GM12878 (cell line): Measurements from ENCODE around the gene CAMK2B. TPM values are rescaled to one million over a fixed set of nuclear protein-coding genes. Genes with fewer than 3 reads are reported as not detected.

Experiments
- ATAC-seq: fragments of 200-7000 bp; cut with Tn5 transposase; 3 replicates; pipeline ENCODE4 v1.9.1; 2020; ENCODE audit warnings: mild to moderate bottlenecking, moderate library complexity
- BruUV-seq: library from RNA; stranded (reverse); fragments of 400-500 nt; replicated peaks from 2 replicates; lab custom pipeline; 2021; lab: Mats Ljungman, UMichigan
- CTCF ChIA-PET: fragments of 300-600 bp; sonication (Branson Sonifier 250); formaldehyde crosslinking; extraction: SDS; loops from one replicate; lab custom pipeline; 2021; ENCODE audit warnings: inconsistent platforms; lab: Yijun Ruan, JAX
- POLR2A ChIA-PET: fragments of 350-600 bp; formaldehyde crosslinking; extraction: SDS; loops from one replicate; lab custom pipeline; 2021; ENCODE audit warnings: inconsistent platforms; lab: Charles Lee
- RAD21 ChIA-PET: fragments of 300-600 bp; sonication (Branson Sonifier 250); formaldehyde crosslinking; loops from one replicate; lab custom pipeline; 2023; ENCODE audit warnings: antibody characterized with exemption; ENCODE audit not compliant: unreplicated experiment; lab: Charles Lee
- SMC1A ChIA-PET: fragments of 300-600 bp; sonication (Branson Sonifier 250); formaldehyde crosslinking; loops from one replicate; lab custom pipeline; 2023; ENCODE audit not compliant: unreplicated experiment, uncharacterized antibody; lab: Charles Lee
- DNase-seq: peaks from one replicate; pipeline ENCODE4 v3.0.0-alpha.2; 2011; ENCODE audit warnings: low read depth, low spot score
- FAIRE-seq: peaks from 3 replicates; lab custom pipeline; 2011; peaks lifted over from hg19 to GRCh38; lab: Jason Lieb, UNC
- H2AFZ ChIP-seq: 2 replicates; pipeline ENCODE4 v1.6.0; 2011; ENCODE audit warnings: low read depth, low read length, control low read depth; ENCODE audit not compliant: control insufficient read depth
- H3K27ac ChIP-seq: 2 replicates; pipeline ENCODE4 v1.5.1; 2011; ENCODE audit warnings: control low read depth; ENCODE audit not compliant: control insufficient read depth, insufficient read depth
- H3K27me3 ChIP-seq, 2 experiments: replicated peaks in 1 of 2; 2 replicates each; pipeline versions ENCODE4 v1.6.0 to v1.6.1; 2011; ENCODE audit warnings: low read length in 1 of 2; ENCODE audit not compliant: control insufficient read depth in 2 of 2, insufficient read depth in 2 of 2
- H3K36me3 ChIP-seq, 2 experiments: 2 replicates each; pipeline ENCODE4 v1.5.1; 2011; ENCODE audit warnings: low read length in 1 of 2; ENCODE audit not compliant: control insufficient read depth in 2 of 2, insufficient read depth in 2 of 2
- H3K4me1 ChIP-seq: 2 replicates; pipeline ENCODE4 v1.6.1; 2011; ENCODE audit warnings: mild to moderate bottlenecking, low read length, moderate library complexity, mixed read lengths; ENCODE audit not compliant: control insufficient read depth, insufficient read depth
- H3K4me2 ChIP-seq: 2 replicates; pipeline ENCODE4 v1.6.0; 2011; ENCODE audit warnings: control low read depth; ENCODE audit not compliant: control insufficient read depth, insufficient read depth
- H3K4me3 ChIP-seq: fragments of 200-600 bp; sonication (generic); 2 replicates; pipeline ENCODE4 v1.5.1; 2016
- H3K79me2 ChIP-seq: 2 replicates; pipeline ENCODE4 v1.6.0; 2011; ENCODE audit warnings: low read length; ENCODE audit not compliant: control insufficient read depth, insufficient read depth
- H3K9ac ChIP-seq: 2 replicates; pipeline ENCODE4 v1.8.0; 2011; ENCODE audit warnings: low read length, control low read depth, mixed read lengths; ENCODE audit not compliant: control insufficient read depth, insufficient read depth
- H3K9me3 ChIP-seq: replicated peaks from 3 replicates; pipeline ENCODE4 v1.5.1; 2011; ENCODE audit warnings: mild to moderate bottlenecking, low read length; ENCODE audit not compliant: control insufficient read depth, insufficient read depth
- H4K20me1 ChIP-seq: 2 replicates; pipeline ENCODE4 v1.6.0; 2011; ENCODE audit not compliant: control insufficient read depth, insufficient read depth
- BRCA1 ChIP-seq: IDR thresholded peaks from 2 replicates; pipeline ENCODE4 v1.6.1; 2011; ENCODE audit warnings: low read depth, low read length, improper control_type of control experiment
- HDAC6 ChIP-seq: fragments of 200-600 bp; sonication (generic); IDR thresholded peaks from one replicate; pipeline ENCODE4 v1.8.0; 2017; ENCODE audit warnings: antibody characterized with exemption; ENCODE audit not compliant: unreplicated experiment
- NFIC ChIP-seq: IDR thresholded peaks from 2 replicates; pipeline ENCODE4 v1.6.1; 2012; ENCODE audit warnings: low read depth, mild to moderate bottlenecking, inconsistent platforms, low read length, moderate library complexity
- RB1 ChIP-seq: fragments of 450-650 bp; formaldehyde crosslinking; IDR thresholded peaks from 2 replicates; pipeline ENCODE4 v1.6.1; 2017; ENCODE audit warnings: mild to moderate bottlenecking, borderline replicate concordance
- SMAD1 ChIP-seq: fragments of 450-650 bp; IDR thresholded peaks from 2 replicates; pipeline ENCODE4 v1.6.1; 2018; ENCODE audit warnings: mild to moderate bottlenecking, low read depth; ENCODE audit not compliant: partially characterized antibody
- SPI1 ChIP-seq: IDR thresholded peaks from 2 replicates; pipeline ENCODE4 v1.6.1; 2011; ENCODE audit warnings: low read depth, mild to moderate bottlenecking, low read length, moderate library complexity, borderline replicate concordance; ENCODE audit not compliant: insufficient read depth
- SUZ12 ChIP-seq: fragments of 200-600 bp; sonication (generic); IDR thresholded peaks from one replicate; pipeline ENCODE4 v1.6.1; 2018; ENCODE audit warnings: antibody characterized with exemption, mild to moderate bottlenecking; ENCODE audit not compliant: unreplicated experiment
- WGBS: methylation state at CpG from one replicate; pipeline ENCODE4 v1.1.6; 2016; ENCODE audit warnings: low lambda C conversion rate; ENCODE audit not compliant: insufficient replicate concordance, insufficient coverage; ENCODE audit errors: missing lambda C conversion rate; 5-methylcytosine and 5-hydroxymethylcytosine counted together
- in situ Hi-C: fragments of 300-500 bp; cut with MboI; formaldehyde crosslinking; loops from 9 replicates; pipeline ENCODE4 v1.14.3; 2018; ENCODE audit warnings: mixed read lengths
- intact Hi-C: fragments of 100-400 bp; cut with micrococcal nuclease; formaldehyde crosslinking; loops from one replicate; pipeline ENCODE4 v1.14.2; 2022; ENCODE audit not compliant: unreplicated experiment
- polyA plus RNA-seq, 11 experiments: library from polyadenylated mRNA; depleted of rRNA in 4 of 11; unstranded in 6 of 11; stranded (reverse) in 5 of 11; fragments of >200 nt; fragmentation: Nextera tagmentation in 4 of 11; fragmentation: Illumina TruSeq in 1 of 11; extraction: Ambion mirVana in 4 of 11; extraction: Trizol in 1 of 11; gene quantifications; 1 replicate in 1 of 11; 2 replicates in 10 of 11; pipeline versions ENCODE4 v1.2.1 to v1.2.3, GENCODE V29; 2011 to 2016; ENCODE audit warnings: inconsistent platforms in 2 of 11, missing spikeins in 2 of 11, low read depth in 1 of 11
- total RNA-seq, 4 experiments: library from RNA; depleted of rRNA in 3 of 4; stranded (reverse); fragments of >200 nt in 3 of 4; fragmentation: Illumina TruSeq in 1 of 4; extraction: Trizol in 1 of 4; gene quantifications; 2 replicates each; pipeline versions ENCODE4 v1.2.1 to v1.2.3, GENCODE V29; 2013 to 2021

CAMK2B gene
- total and polyA plus RNA-seq, 10 of the 15 experiments (the other 5 are each of a cell fraction or from before 2014, with no cell fraction given), result 0.06 to 0.23 (median 0.11) TPM; not detected in 5

GRCh38 chr7:44272981-44273380 is 52.4 kb downstream of the CAMK2B start:
- peaks cover 0 to 1% of the 10 kb centered on the region in 2 experiments; a peak in 1 of 4 replicates for H3K27me3 ChIP-seq
- intact Hi-C loops (no loop called here), in situ Hi-C loops (no loop called here)
- no peak overlapping the region for H3K4me3 ChIP-seq
- no TSS peak for BruUV-seq
- H2AFZ ChIP-seq, result no peak overlapping the region
- H3K79me2 ChIP-seq, result no peaks in the 10 kb centered on the region
- no peaks in the 10 kb centered on the region for H4K20me1 ChIP-seq
- DNase-seq (no peak), FAIRE-seq (no peak), ATAC-seq (no peak; the same call in 2 of the 3 replicates)
- H3K9me3 ChIP-seq, result no peaks in the 10 kb centered on the region
- no peaks in the 10 kb centered on the region for H3K4me1 ChIP-seq
- ChIA-PET RAD21 (interaction anchor here (1.3 kb wide), 1 partner anchor 32 kb away, joined by 6 read pairs; no protein-coding TSS in a partner anchor), POLR2A (interaction anchor here (0.9 kb wide), 1 partner anchor 16 kb away, joined by 3 read pairs; no protein-coding TSS in a partner anchor), CTCF (interaction anchor here (1.0 kb wide), 1 partner anchor 13 kb away, joined by 6 read pairs; no protein-coding TSS in a partner anchor), SMC1A (no interaction called here)
- no peaks in the 10 kb centered on the region for H3K36me3 ChIP-seq
- TF ChIP-seq RB1, result no peak
- no peak for TF ChIP-seq SUZ12
- TF ChIP-seq HDAC6, result no peak
- no peak for TF ChIP-seq SPI1
- TF ChIP-seq BRCA1, result no peak
- no peak overlapping the region for H3K4me2 ChIP-seq
- no peak overlapping the region for H3K27ac ChIP-seq
- H3K9ac ChIP-seq, result no peak overlapping the region
- 17% methylated on average over 6 of the region's 6 CpGs for WGBS

- H4K20me1 ChIP-seq, result no peaks in the 10 kb centered on the region
- TF ChIP-seq NFIC (no peak), SMAD1 (no peak)
- H3K36me3 ChIP-seq, result no peaks in the 10 kb centered on the region
- no peak overlapping the region for H3K4me3 ChIP-seq
- BruUV-seq, result no TSS peak
- peaks cover 0 to 1% of the 10 kb centered on the region in 2 experiments; a peak in 1 of 4 replicates for H3K27me3 ChIP-seq
- H3K27ac ChIP-seq, result no peak overlapping the region
- no peak overlapping the region for H3K9ac ChIP-seq
- no peak overlapping the region for H3K4me2 ChIP-seq
- CTCF ChIA-PET, result interaction anchor here (1.0 kb wide), 1 partner anchor 13 kb away, joined by 6 read pairs; no protein-coding TSS in a partner anchor
- no peaks in the 10 kb centered on the region for H3K9me3 ChIP-seq
- in situ Hi-C loops, result no loop called here
- WGBS, result 19% methylated on average over 7 of the region's 7 CpGs
- no peak overlapping the region for H2AFZ ChIP-seq
- SMC1A ChIA-PET, result no interaction called here
- H3K79me2 ChIP-seq, result no peaks in the 10 kb centered on the region
- no peak for DNase-seq
- no peaks in the 10 kb centered on the region for H3K4me1 ChIP-seq
- no peak for ATAC-seq
- POLR2A ChIA-PET, result interaction anchor here (0.9 kb wide), 1 partner anchor 15 kb away, joined by 3 read pairs; no protein-coding TSS in a partner anchor
- FAIRE-seq, result no peak
- RAD21 ChIA-PET, result interaction anchor here (1.3 kb wide), 1 partner anchor 31 kb away, joined by 6 read pairs; no protein-coding TSS in a partner anchor
- intact Hi-C loops, result no loop called here
Measured at GRCh38 chr7:44272456-44272855, 52.9 kb downstream of the CAMK2B start.
